HepG2 (cell line): ENCODE measurements around the gene TRIM8. TPM values are rescaled to one million over a fixed set of nuclear protein-coding genes. Genes with fewer than 3 reads are reported as not detected.

Source experiments
- AHR ChIP-seq: IDR thresholded peaks from 2 replicates; pipeline ENCODE4 v1.6.1; 2018; ENCODE audit warnings: missing genetic modification reagents, missing compliant biosample characterization
- NFIB ChIP-seq: sonication (generic); formaldehyde crosslinking; IDR thresholded peaks from 2 replicates; pipeline ENCODE4 v1.9.0; 2021; ENCODE audit warnings: missing genetic modification reagents, mild to moderate bottlenecking, borderline replicate concordance
- NR2F2 ChIP-seq: IDR thresholded peaks from 2 replicates; pipeline ENCODE4 v1.6.1; 2012; ENCODE audit warnings: low read depth, inconsistent platforms, borderline replicate concordance
- NR2F6 ChIP-seq, 2 experiments: IDR thresholded peaks; 2 replicates each; pipeline ENCODE4 v1.6.1; 2016; ENCODE audit warnings: antibody characterized with exemption in 1 of 2, mild to moderate bottlenecking in 1 of 2
- ONECUT2 ChIP-seq: sonication (generic); formaldehyde crosslinking; IDR thresholded peaks from 2 replicates; pipeline ENCODE4 v1.4.0; 2020; ENCODE audit warnings: missing genetic modification reagents
- RFX5 ChIP-seq: IDR thresholded peaks from 2 replicates; pipeline ENCODE4 v1.6.1; 2011; ENCODE audit warnings: low read depth, low read length, improper control_type of control experiment
- SP2 ChIP-seq: sonication (generic); formaldehyde crosslinking; IDR thresholded peaks from 2 replicates; pipeline ENCODE4 v1.5.1; 2020; ENCODE audit warnings: mild to moderate bottlenecking, missing genetic modification reagents
- ZFY ChIP-seq: sonication (generic); formaldehyde crosslinking; IDR thresholded peaks from 2 replicates; pipeline ENCODE4 v1.4.0; 2020; ENCODE audit warnings: missing genetic modification reagents
- ZNF232 ChIP-seq: sonication (generic); formaldehyde crosslinking; IDR thresholded peaks from 2 replicates; pipeline ENCODE4 v1.4.0; 2020; ENCODE audit warnings: missing genetic modification reagents, borderline replicate concordance
- ZNF234 ChIP-seq: sonication (generic); formaldehyde crosslinking; conservative IDR thresholded peaks from 2 replicates; pipeline ENCODE4 v1.5.1; 2020; ENCODE audit warnings: mild to moderate bottlenecking, missing genetic modification reagents
- ZNF432 ChIP-seq: sonication (generic); formaldehyde crosslinking; IDR thresholded peaks from 2 replicates; pipeline ENCODE4 v1.5.0; 2020; ENCODE audit warnings: missing genetic modification reagents, mild to moderate bottlenecking, borderline replicate concordance
- ZNF713 ChIP-seq: sonication (generic); formaldehyde crosslinking; IDR thresholded peaks from 2 replicates; pipeline ENCODE4 v1.4.0; 2020; ENCODE audit warnings: mild to moderate bottlenecking, missing genetic modification reagents
- polyA plus RNA-seq, 8 experiments: library from polyadenylated mRNA; depleted of rRNA in 3 of 8; stranded (reverse) in 7 of 8; unstranded in 1 of 8; fragments of >200 nt; fragmentation: Illumina TruSeq in 4 of 8; extraction: Trizol in 4 of 8; gene quantifications; 2 replicates each; pipeline versions ENCODE4 v1.2.1 to v1.2.3, GENCODE V29; 2011 to 2016; ENCODE audit warnings: low read depth in 4 of 8, missing spikeins in 1 of 8, mixed read lengths in 1 of 8; ENCODE audit not compliant: insufficient read depth in 1 of 8
- total RNA-seq, 5 experiments: library from RNA; depleted of rRNA; stranded (reverse); fragments of >200 nt; fragmentation: Illumina TruSeq; extraction: Trizol; gene quantifications; 2 replicates each; pipeline ENCODE4 v1.2.3, GENCODE V29; 2016; ENCODE audit warnings: low read depth in 1 of 5
- TF ChIP-seq, protein P1 (sequence below): sonication (generic); formaldehyde crosslinking; IDR thresholded peaks from 2 replicates; pipeline ENCODE4 v1.5.0; 2020; ENCODE audit warnings: mild to moderate bottlenecking, missing genetic modification reagents, moderate library complexity
- TF ChIP-seq, protein P2 (sequence below): sonication (generic); formaldehyde crosslinking; IDR thresholded peaks from 2 replicates; pipeline ENCODE4 v1.4.0; 2020; ENCODE audit warnings: missing genetic modification reagents
- TF ChIP-seq, protein P3 (sequence below): fragments of 450-650 bp; IDR thresholded peaks from 2 replicates; pipeline ENCODE4 v1.6.1; 2017
- TF ChIP-seq, protein P4 (sequence below): IDR thresholded peaks from 2 replicates; pipeline ENCODE4 v1.6.1; 2016; ENCODE audit warnings: missing compliant biosample characterization, missing genetic modification reagents, borderline replicate concordance
- TF ChIP-seq, protein P5 (sequence below): sonication (generic); formaldehyde crosslinking; IDR thresholded peaks from 2 replicates; pipeline ENCODE4 v1.5.1; 2020; ENCODE audit warnings: missing genetic modification reagents, mild to moderate bottlenecking, borderline replicate concordance
- TF ChIP-seq, protein P6 (sequence below): sonication (generic); formaldehyde crosslinking; IDR thresholded peaks from 2 replicates; pipeline ENCODE4 v1.4.0; 2020; ENCODE audit warnings: missing genetic modification reagents
- TF ChIP-seq, protein P7 (sequence below): sonication (generic); formaldehyde crosslinking; IDR thresholded peaks from 2 replicates; pipeline ENCODE4 v1.4.0; 2020; ENCODE audit warnings: mild to moderate bottlenecking, missing genetic modification reagents

TRIM8 gene
- total and polyA plus RNA-seq, 2 of the 13 experiments (the other 11 are each of a cell fraction or from before 2014, with no cell fraction given), result 38.9 to 66.5 TPM

DNA sequence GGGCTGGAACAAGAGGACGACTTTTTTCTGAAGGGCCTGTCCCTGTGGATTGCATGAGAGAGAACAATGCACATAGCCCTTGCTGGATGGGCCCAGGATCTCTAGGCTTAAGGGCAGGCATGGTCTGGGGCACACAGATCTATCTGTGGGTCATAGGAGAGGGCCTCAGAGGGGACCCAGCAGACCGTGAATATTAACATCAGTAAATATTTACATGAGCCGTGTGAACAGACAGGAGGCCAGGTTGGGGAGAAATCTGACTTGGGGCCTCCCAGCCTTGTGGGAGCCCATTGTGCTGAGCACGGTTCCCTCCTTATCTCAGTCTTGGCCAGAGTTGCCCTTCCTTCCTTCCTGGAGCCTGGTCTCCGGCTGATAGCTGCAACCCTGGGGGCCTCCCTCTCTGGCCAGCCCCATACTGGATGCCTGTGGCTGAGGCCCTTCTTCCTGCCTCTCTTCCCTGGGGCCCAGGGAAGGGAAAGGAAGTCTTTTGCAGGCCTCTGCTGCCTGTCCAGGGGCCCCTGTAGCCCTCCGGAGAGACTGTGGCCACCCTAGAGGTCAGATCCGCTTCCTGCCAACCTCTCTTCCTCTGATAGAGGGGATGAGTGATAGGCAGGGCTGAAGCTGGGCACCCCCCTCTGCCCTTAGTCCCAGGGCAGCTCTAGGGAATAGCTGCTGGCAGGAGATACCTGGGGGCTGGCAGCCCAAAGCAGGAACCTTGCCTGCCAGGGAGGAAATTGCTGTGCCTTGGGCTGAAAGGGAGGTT, 44.5 kb upstream of the TRIM8 start (continued):
- TF ChIP-seq, protein P1, sequence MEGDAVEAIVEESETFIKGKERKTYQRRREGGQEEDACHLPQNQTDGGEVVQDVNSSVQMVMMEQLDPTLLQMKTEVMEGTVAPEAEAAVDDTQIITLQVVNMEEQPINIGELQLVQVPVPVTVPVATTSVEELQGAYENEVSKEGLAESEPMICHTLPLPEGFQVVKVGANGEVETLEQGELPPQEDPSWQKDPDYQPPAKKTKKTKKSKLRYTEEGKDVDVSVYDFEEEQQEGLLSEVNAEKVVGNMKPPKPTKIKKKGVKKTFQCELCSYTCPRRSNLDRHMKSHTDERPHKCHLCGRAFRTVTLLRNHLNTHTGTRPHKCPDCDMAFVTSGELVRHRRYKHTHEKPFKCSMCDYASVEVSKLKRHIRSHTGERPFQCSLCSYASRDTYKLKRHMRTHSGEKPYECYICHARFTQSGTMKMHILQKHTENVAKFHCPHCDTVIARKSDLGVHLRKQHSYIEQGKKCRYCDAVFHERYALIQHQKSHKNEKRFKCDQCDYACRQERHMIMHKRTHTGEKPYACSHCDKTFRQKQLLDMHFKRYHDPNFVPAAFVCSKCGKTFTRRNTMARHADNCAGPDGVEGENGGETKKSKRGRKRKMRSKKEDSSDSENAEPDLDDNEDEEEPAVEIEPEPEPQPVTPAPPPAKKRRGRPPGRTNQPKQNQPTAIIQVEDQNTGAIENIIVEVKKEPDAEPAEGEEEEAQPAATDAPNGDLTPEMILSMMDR (CRISPR knock-in tag), result no peak; the same call in 1 of the 2 replicates
- TF ChIP-seq NR2F2 (peak; percentile 58), SP2 (no peak), ZNF232 (CRISPR knock-in tag) (peak; percentile 84), ZNF713 (0 out of 2 replicates have a peak, but pooled peaks have one; percentile 72), NR2F6 (IDR thresholded peaks at IDR 0.05) (peak; percentile 75), NR2F6 (CRISPR knock-in tag; IDR thresholded peaks at IDR 0.05) (peak; percentile 79), ZNF234 (CRISPR knock-in tag) (no peak), AHR (CRISPR knock-in tag) (no peak), ONECUT2 (no peak), ZFY (CRISPR knock-in tag) (peak; percentile 80), NFIB (CRISPR knock-in tag) (no peak), ZNF432 (CRISPR knock-in tag) (no peak), RFX5 (no peak)
- TF ChIP-seq, protein P2, sequence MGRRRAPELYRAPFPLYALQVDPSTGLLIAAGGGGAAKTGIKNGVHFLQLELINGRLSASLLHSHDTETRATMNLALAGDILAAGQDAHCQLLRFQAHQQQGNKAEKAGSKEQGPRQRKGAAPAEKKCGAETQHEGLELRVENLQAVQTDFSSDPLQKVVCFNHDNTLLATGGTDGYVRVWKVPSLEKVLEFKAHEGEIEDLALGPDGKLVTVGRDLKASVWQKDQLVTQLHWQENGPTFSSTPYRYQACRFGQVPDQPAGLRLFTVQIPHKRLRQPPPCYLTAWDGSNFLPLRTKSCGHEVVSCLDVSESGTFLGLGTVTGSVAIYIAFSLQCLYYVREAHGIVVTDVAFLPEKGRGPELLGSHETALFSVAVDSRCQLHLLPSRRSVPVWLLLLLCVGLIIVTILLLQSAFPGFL (CRISPR knock-in tag), result no peak
- TF ChIP-seq, protein P3, sequence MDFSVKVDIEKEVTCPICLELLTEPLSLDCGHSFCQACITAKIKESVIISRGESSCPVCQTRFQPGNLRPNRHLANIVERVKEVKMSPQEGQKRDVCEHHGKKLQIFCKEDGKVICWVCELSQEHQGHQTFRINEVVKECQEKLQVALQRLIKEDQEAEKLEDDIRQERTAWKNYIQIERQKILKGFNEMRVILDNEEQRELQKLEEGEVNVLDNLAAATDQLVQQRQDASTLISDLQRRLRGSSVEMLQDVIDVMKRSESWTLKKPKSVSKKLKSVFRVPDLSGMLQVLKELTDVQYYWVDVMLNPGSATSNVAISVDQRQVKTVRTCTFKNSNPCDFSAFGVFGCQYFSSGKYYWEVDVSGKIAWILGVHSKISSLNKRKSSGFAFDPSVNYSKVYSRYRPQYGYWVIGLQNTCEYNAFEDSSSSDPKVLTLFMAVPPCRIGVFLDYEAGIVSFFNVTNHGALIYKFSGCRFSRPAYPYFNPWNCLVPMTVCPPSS, result no peak
- TF ChIP-seq, protein P4, sequence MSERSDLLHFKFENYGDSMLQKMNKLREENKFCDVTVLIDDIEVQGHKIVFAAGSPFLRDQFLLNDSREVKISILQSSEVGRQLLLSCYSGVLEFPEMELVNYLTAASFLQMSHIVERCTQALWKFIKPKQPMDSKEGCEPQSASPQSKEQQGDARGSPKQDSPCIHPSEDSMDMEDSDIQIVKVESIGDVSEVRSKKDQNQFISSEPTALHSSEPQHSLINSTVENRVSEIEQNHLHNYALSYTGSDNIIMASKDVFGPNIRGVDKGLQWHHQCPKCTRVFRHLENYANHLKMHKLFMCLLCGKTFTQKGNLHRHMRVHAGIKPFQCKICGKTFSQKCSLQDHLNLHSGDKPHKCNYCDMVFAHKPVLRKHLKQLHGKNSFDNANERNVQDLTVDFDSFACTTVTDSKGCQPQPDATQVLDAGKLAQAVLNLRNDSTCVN (CRISPR knock-in tag), result no peak
- TF ChIP-seq, protein P5, sequence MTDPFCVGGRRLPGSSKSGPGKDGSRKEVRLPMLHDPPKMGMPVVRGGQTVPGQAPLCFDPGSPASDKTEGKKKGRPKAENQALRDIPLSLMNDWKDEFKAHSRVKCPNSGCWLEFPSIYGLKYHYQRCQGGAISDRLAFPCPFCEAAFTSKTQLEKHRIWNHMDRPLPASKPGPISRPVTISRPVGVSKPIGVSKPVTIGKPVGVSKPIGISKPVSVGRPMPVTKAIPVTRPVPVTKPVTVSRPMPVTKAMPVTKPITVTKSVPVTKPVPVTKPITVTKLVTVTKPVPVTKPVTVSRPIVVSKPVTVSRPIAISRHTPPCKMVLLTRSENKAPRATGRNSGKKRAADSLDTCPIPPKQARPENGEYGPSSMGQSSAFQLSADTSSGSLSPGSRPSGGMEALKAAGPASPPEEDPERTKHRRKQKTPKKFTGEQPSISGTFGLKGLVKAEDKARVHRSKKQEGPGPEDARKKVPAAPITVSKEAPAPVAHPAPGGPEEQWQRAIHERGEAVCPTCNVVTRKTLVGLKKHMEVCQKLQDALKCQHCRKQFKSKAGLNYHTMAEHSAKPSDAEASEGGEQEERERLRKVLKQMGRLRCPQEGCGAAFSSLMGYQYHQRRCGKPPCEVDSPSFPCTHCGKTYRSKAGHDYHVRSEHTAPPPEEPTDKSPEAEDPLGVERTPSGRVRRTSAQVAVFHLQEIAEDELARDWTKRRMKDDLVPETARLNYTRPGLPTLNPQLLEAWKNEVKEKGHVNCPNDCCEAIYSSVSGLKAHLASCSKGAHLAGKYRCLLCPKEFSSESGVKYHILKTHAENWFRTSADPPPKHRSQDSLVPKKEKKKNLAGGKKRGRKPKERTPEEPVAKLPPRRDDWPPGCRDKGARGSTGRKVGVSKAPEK, result peak; percentile 61; the same call in 1 of the 2 replicates
- TF ChIP-seq, protein P6, sequence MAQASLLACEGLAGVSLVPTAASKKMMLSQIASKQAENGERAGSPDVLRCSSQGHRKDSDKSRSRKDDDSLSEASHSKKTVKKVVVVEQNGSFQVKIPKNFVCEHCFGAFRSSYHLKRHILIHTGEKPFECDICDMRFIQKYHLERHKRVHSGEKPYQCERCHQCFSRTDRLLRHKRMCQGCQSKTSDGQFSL, result 0 out of 2 replicates have a peak, but pooled peaks have one; percentile 57
- TF ChIP-seq, protein P7, sequence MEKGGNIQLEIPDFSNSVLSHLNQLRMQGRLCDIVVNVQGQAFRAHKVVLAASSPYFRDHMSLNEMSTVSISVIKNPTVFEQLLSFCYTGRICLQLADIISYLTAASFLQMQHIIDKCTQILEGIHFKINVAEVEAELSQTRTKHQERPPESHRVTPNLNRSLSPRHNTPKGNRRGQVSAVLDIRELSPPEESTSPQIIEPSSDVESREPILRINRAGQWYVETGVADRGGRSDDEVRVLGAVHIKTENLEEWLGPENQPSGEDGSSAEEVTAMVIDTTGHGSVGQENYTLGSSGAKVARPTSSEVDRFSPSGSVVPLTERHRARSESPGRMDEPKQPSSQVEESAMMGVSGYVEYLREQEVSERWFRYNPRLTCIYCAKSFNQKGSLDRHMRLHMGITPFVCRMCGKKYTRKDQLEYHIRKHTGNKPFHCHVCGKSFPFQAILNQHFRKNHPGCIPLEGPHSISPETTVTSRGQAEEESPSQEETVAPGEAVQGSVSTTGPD (CRISPR knock-in tag), result no peak; the same call in 1 of the 2 replicates
